HG02642 (cell line): ENCODE results near the gene AK1.

Experiments used
- ATAC-seq: cut with Tn5 transposase; IDR thresholded peaks from one replicate; pipeline ENCODE4 v1.9.1; 2021; ENCODE audit warnings: mild to moderate bottlenecking; ENCODE audit not compliant: unreplicated experiment, poor library complexity

The AK1 gene

DNA sequence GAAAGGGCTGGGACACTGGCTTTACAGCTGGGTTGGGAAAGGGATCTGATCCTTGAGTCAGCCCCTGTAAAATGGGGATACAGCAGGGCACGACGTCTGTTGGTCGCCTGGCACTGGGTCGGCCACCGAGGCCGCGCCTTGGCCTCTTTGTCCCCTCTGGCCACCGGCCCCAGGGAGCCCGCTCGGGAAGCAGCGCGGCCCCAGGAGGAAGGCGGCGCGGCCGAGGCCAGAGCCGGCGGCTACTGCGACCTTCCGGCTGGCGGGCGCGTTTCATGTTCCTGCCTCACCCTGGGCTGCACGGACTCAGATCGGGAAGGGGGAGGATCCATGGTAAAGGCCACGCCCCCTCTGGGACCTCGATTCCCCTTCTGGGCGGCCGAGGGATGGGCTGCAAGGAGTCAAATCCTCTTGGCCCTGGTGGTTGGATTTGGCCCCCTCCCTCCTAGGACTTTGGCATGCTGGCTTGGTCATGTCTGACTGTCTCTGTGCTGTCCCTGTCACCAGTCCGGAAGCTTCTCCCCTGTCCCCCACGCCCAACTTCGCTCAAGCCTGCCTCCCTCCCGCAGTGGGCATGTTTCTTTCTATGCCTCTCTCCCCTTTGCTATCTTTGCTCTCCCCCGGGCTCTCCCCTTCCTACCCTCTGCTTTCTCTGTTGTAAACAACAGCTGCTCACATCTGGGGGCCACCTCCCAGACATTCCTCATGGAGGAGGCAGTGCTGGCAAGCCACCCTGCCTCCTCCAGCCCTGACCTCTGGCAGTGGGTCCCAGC is 49.0 kb downstream of the AK1 start:
- ATAC-seq = no peak

- no peak for ATAC-seq
Measured at GRCh38 chr9:127826253-127826913, 51.1 kb downstream of the AK1 start.

GRCh38 chr9:127825319-127826051 is 52.0 kb downstream of the AK1 start:
- ATAC-seq = no peak

DNA sequence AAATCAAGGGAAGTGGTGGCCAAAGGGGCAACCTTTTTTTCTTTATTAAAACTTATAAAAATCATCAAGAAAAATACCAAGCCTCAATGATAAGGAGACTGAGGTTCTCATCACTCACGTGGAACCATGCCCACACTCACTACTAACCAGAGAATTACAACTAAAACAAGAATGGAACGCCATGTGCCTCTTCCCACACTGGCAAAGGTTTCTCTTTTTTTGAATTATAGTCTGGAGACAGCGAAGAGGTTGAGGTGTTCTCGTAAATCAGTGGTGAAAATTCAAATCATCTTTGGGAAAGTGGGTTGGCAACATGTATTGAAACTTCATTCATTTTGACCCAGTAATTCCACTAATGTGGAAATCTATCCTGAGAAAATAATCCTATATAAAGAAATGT is 55.4 kb downstream of the AK1 start:
- ATAC-seq = no peak

DNA sequence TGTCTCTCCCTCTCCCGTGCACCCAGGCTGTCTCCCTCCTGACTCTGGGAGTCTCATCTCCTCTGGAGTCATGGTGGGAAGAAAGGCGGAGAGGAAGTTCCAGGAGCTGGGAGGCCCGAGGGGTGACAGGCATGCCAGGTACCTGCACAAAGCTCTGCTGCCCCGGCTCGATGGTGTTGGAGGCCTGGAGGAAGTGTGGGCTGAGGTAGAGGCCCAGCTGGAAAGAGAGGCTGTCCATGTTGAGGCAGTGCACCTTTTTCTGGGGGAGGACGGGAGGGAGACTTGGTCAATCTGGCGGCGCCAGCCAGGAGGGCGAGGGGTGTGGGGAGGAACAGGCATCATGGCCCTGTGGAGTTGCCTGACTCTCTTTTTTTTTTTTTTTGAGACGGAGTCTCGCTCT is 58.9 kb downstream of the AK1 start:
- no peak for ATAC-seq

DNA sequence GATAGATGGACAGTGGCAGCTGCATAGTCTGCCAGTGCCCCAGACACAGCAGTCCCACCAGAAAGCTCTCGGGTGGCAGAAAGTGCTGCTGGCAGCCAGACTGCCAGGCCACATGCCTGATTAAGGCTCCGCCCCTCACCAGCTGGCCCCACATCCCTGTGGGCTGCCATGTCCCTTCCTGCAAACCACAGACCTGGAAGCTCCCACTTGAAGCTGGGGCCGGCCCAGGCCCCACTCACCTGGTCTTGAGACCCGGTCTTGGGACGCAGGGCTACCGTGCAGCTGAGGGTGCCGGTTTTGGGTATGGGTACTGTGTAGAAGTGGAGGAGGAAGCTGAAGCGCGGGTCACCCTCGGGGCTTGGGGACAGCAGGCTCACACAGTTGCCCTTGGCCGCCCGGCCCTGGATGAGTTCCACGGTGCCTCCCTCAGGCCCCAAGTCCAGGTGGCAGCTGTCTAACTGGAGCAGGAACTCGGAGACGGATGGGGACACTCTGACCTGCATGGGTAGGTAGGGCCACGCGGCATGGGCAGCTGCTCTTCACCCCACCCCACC is 59.5 kb downstream of the AK1 start:
- no peak for ATAC-seq

DNA sequence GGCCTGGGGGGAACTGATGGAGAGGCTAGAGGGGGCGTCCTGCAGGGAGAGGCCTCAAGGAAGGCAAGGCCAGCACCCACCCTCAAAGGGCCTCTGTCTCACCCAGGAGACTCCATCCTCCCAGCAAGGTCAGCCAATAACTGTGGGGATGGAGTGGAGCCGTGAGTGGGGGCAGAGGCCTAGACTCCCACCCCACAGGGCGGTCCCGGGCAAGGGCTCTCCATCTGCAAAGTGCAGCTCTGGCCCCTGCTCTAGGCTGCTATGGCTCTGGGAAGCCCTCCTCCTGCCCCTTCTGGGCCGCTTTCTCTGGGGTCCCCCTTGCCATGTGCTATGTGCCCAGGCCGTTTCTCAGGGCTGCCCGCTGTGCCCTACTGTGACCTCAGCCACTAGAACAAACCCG is 60.7 kb downstream of the AK1 start:
- no peak for ATAC-seq
